Stimulated activated CD8-positive, alpha-beta memory T cell treated with anti-CD3 and anti-CD28 coated beads, Interleukin-12 subunit alpha, Interleukin-12 subunit beta, amount 100 ng/mL, for 4 hours (primary cell): ENCODE measurements around the gene RDH11.
"Not testable (repeated sequence)": the region's sequence is repeated elsewhere in the genome, so short reads cannot be mapped to it uniquely, and the experiment has no call there.

Experiments
- DNase-seq: peaks from one replicate; pipeline ENCODE4 v3.0.0-alpha.2; 2020; ENCODE audit warnings: low read depth

Gene RDH11

GRCh38 chr14:67704484-67705089, 9.0 kb upstream of the RDH11 start:
- DNase-seq, result no peak

- DNase-seq, result no peak
Observed at GRCh38 chr14:67703997-67704396, 8.4 kb upstream of the RDH11 start.

DNA sequence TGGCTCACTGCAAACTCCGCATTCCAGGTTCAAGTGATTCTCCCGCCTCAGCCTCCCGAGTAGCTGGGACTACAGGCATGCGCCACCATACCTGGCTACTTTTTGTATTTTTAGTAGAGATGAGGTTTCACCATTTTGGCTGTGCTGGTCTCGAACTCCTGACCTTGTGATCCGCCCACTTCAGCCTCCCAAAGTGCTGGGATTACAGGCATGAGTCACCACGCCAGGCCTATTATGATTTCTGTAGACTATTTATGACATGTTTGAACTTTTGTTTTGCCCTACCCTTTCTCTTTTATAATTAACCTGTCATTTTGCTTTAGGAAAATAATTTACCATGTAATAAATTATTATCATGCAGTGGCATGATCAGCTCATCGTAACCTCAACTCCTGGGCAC, 5.9 kb upstream of the RDH11 start, which contains the start of gene RDH12:
Gene RDH12 (plus strand): TSS at position 395 of the 400 bp plus-strand sequence. CDS start 20,757 bp downstream, outside the sequence.
- DNase-seq, result not testable (repeated sequence)

DNA sequence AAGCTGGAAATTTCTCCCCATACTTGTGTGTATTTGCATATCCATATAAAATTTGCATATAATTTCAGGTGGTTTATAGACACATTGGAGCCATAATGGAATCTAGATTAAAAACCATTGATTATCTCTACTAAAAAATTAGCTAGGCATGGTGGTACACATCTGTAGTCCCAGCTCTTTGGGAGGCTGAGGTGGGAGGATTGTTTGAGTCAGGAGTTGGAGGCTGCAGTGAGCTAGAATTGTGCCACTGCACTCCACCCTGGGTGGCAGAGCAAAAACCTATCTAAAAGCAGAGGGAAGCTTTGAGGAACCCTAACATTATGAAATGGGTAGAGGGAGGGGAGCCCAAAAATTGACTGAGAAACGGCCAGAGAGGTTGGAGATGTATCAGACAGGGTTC, 2.6 kb upstream of the RDH11 start:
- no peak for DNase-seq

DNA sequence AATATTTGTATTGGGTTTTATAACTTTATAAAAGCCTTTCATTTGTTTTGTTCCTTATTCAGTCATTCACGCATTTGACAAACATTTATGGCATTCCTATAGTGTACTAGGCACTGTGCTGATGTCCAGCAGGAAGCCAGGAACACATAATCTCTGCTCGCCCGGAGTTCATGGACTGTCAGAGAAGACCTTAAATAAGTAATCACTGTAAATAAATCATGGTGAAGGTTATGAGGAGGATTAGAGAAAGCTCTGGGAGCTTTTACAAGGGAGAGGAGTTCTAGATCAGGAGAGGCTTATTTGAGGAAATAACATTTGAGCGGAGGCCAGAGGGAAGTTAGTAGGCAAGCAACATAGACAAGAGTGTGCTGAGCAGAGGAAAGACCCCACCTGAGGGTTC, 1.4 kb upstream of the RDH11 start:
- no peak for DNase-seq

DNA sequence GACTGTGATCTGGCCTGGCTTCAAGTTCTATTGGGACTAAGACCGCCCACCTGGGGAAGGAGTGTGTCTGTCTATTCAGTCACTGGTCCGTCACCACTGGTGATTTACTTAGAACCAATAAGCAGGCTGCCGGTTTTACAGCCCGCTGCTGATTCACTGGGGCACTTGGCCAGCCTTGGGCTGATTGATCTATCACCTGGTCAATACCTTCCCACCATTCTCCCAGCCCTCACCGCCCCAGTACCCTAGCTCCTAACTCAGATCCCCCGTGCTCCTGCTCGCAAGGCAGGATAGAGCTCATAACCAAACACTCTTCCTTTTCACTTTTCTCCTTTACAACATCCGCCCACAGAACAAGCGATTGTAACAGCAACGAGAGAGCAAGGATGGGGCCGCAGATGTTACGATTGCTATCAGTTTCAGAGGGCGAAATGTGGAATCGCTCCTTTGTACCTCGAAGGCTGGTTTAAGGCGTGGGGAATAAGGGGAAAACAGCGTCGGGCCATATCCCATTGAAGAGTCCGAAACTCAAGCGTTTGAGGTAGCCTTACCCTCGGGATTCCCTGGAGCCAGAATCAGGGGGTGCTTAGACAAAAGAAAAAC, 672 bp downstream of the RDH11 start:
- peak; percentile 50 for DNase-seq

DNA sequence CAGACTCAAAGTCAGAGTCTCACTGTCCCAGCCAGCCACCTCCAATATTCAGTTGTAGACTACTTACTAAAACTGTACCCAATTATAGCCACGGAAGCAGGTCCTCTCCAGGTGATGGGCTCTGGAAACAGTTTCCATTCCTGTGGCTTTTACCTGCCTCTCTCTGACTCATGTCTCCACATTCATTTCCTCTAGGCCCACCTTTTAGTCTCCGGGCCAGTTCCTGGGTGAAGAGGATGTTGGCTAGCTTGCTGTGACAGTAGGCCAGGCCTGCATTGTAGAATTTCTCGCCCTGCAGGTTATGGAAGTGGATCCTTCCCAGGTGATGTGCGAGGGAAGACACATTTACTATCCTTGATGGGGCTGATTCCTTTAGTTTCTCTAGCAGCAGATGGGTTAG, 5.6 kb downstream of the RDH11 start:
- no peak for DNase-seq

DNA sequence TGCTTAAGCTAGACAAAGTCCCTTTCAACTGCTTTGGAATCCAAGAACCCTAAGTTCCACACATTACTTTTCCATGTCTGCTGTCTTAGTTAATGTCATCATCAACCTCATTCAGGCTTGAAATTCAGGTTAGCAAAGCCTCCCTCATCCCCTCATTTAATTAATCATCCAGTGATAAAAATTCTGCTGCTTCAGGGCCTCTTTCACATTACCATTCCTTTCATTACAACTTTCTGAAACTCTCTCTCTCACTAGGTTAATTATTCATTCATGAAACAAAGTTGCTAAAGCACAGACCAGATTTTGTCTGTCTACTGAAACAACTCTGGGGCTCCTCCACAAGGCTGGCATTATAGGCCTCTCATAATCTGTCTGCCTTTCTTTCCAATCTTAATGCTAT, 11.7 kb downstream of the RDH11 start:
- DNase-seq, result no peak

- DNase-seq, result no peak
Observed at GRCh38 chr14:67680941-67681340, 14.6 kb downstream of the RDH11 start.

GRCh38 chr14:67680121-67680602, 15.4 kb downstream of the RDH11 start:
- no peak for DNase-seq

DNA sequence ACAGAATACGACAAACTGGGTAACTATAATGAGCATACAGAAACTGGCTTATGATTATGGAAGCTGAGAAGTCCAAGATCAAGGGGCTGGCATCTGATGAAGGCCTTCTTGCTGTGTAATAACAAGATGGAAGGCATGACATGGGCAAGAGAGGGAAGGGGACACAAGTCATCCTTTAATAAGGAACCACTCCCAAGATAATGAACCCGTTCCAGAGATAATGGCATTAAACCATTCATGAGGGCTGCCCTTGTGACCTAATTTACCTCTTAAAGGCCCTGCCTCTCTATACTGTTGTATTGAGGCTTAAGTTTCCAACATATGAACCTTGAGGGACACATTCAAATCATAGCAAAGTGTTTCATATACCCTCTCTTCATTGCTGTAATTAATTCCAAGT, 16.6 kb downstream of the RDH11 start:
- no peak for DNase-seq

- DNase-seq, result no peak
Observed at GRCh38 chr14:67675219-67675582, 20.4 kb downstream of the RDH11 start.

- DNase-seq, result peak; percentile 74
Observed at GRCh38 chr14:67674480-67675218, 20.9 kb downstream of the RDH11 start, which contains the start of gene VTI1B. Gene VTI1B (minus strand): TSS chr14:67674632. CDS start chr14:67674489, 143 bp downstream.

DNA sequence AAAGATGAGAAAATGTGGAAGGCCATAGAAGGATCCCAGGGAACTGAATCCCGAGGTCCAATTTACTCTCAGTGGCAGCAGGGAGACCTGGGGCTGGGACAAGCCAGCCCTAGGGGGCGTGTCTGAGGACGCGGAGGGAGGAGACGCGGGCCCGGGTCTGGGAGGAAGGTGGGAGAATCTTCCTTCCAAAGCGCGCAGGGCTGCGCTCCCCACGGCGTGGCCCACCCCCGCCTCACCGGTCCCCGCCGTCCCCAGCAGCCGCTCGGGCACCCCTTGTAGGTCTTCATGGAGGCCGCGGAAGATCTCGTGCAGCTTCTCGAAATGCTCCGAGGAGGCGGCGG, 21.5 kb downstream of the RDH11 start:
- DNase-seq, result peak; percentile 32

- DNase-seq, result no peak
Observed at GRCh38 chr14:67673451-67673850, 22.1 kb downstream of the RDH11 start.

DNA sequence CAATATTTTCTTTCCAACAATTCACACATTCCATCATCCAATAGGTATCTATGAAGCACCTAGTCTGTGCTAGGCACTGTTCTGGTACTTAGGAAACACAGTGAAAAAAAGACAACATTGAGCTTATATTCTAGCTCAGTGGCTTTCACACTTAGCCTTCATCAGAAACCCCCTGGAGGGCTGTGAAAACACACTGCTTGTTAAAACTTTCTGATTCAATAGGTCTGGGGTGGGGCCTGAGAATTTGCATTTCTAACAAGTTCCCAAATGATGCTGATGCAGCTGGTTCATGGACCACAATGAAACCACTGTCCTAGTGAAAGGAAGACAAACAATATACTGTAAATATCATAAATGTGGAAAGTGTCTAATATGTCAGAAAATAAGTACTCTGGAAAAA, 27.0 kb downstream of the RDH11 start:
- no peak for DNase-seq

- no peak for DNase-seq
Observed at GRCh38 chr14:67666750-67667449, 28.7 kb downstream of the RDH11 start.

- DNase-seq, result no peak
Observed at GRCh38 chr14:67665868-67666267, 29.7 kb downstream of the RDH11 start.

- no peak for DNase-seq
Observed at GRCh38 chr14:67663633-67664032, 31.9 kb downstream of the RDH11 start.

GRCh38 chr14:67653651-67654280, 41.8 kb downstream of the RDH11 start:
- no peak for DNase-seq

- no peak for DNase-seq
Observed at GRCh38 chr14:67652189-67652588, 43.4 kb downstream of the RDH11 start.

- no peak for DNase-seq
Observed at GRCh38 chr14:67650694-67651093, 44.9 kb downstream of the RDH11 start.
